MCF 10A (cell line): Measurements from ENCODE around the gene CTDNEP1. TPM values are rescaled to one million over a fixed set of nuclear protein-coding genes. Genes with fewer than 3 reads are reported as not detected.
A peak's percentile ranks its signal among the peaks of the same experiment; 100 is the strongest.

Experiments
- BruUV-seq: library from RNA; stranded (reverse); fragments of 400-500 nt; replicated peaks from 2 replicates; lab custom pipeline; 2021; lab: Mats Ljungman, UMichigan
- CTCF ChIA-PET: fragments of 300-600 bp; sonication (Branson Sonifier 250); formaldehyde crosslinking; extraction: SDS; loops from one replicate; lab custom pipeline; 2021; ENCODE audit warnings: antibody characterized with exemption, inconsistent platforms; lab: Yijun Ruan, JAX
- POLR2A ChIA-PET: fragments of 300-600, 350-650 bp; sonication (Branson Sonifier 250); formaldehyde crosslinking; extraction: SDS; loops from one replicate; lab custom pipeline; 2020; ENCODE audit warnings: antibody characterized with exemption, inconsistent platforms; lab: Yijun Ruan, JAX
- DNase-seq: peaks from one replicate; pipeline ENCODE4 v3.0.0-alpha.2; 2018; ENCODE audit not compliant: unreplicated experiment
- H3K27ac Mint-ChIP-seq: one replicate; pipeline ENCODE4 v1.8.0; 2022; ENCODE audit warnings: mild to moderate bottlenecking, low read depth, mixed read lengths; ENCODE audit not compliant: unreplicated experiment
- H3K27me3 Mint-ChIP-seq: one replicate; pipeline ENCODE4 v1.8.0; 2022; ENCODE audit warnings: mixed read lengths; ENCODE audit not compliant: insufficient read depth, unreplicated experiment
- H3K36me3 Mint-ChIP-seq: one replicate; pipeline ENCODE4 v1.8.0; 2022; ENCODE audit warnings: mild to moderate bottlenecking, moderate library complexity, mixed read lengths; ENCODE audit not compliant: insufficient read depth, unreplicated experiment
- H3K4me1 Mint-ChIP-seq: one replicate; pipeline ENCODE4 v1.8.0; 2022; ENCODE audit warnings: mixed read lengths; ENCODE audit not compliant: insufficient read depth, unreplicated experiment
- H3K4me3 Mint-ChIP-seq: one replicate; pipeline ENCODE4 v1.8.0; 2022; ENCODE audit warnings: mild to moderate bottlenecking, moderate library complexity, mixed read lengths; ENCODE audit not compliant: unreplicated experiment
- H3K9me3 Mint-ChIP-seq: one replicate; pipeline ENCODE4 v1.8.0; 2022; ENCODE audit warnings: mixed read lengths; ENCODE audit not compliant: unreplicated experiment
- CTCF ChIP-seq: fragments of 200-600 bp; IDR thresholded peaks from one replicate; pipeline ENCODE4 v1.8.0; 2022; ENCODE audit warnings: antibody characterized with exemption, mild to moderate bottlenecking; ENCODE audit not compliant: unreplicated experiment
- intact Hi-C: fragments of 100-400 bp; cut with micrococcal nuclease; formaldehyde crosslinking; loops from 2 replicates; pipeline ENCODE4 v1.14.1; 2022
- microRNA-seq: library from miRNA; unstranded; fragments of <30 nt; microRNA quantifications from one replicate; pipeline ENCODE4 v1.2.0, GENCODE V29; 2022
- total RNA-seq: library from RNA; stranded (reverse); gene quantifications from 2 replicates; pipeline ENCODE4 v1.2.3, GENCODE V29; 2022

CTDNEP1 gene
- total RNA-seq, 1 experiment from 2014 or later: 148 TPM

DNA sequence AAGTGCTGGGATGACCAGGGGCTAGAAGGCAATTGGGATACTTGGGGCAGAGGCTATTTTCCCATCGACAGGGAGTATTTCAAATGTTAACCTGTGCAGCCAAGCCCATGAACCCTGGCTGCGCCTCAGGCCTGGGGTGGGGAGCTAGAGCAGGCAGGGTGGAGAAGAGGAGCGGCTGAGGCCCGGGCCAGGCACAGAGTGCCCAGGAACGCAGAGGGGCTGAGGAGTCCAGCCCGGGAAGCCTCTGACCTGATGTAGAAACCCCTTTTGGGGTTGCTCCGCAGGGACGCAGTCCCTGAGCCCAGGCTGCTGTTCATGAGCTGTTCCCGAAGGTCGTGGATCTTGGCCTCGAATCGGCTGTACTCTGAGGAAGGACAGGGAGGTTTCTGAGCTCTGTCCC, 55.6 kb downstream of the CTDNEP1 start:
- CTCF ChIA-PET: interaction anchor here (1.2 to 1.9 kb wide), 2 partner anchors 19 to 58 kb away, joined by 5 to 8 read pairs; no protein-coding TSS in a partner anchor
- Mint-ChIP-seq H3K4me3 (no peak overlapping the region), H3K27me3 (no peaks in the 10 kb centered on the region), H3K4me1 (no peaks in the 10 kb centered on the region), H3K36me3 (peaks cover 24% of the 10 kb centered on the region), H3K27ac (no peak overlapping the region), H3K9me3 (no peaks in the 10 kb centered on the region)
- no TSS peak for BruUV-seq
- TF ChIP-seq CTCF: no peak
- DNase-seq: no peak
- intact Hi-C loops: no loop called here
- POLR2A ChIA-PET: no interaction called here

Small RNA genes lying within 50 kb of the gene (microRNA-seq; reads per million reads assigned to microRNA genes)
- 1,631 reads per million, percentile 89 among the genes with 10 or more reads in this experiment for gene MIR324

Other genes with a start within 250 kb of the CTDNEP1 start
- gene RNASEK, start 239.1 kb downstream of the CTDNEP1 start, total RNA-seq: 155 and 209 TPM in 2 replicates
- not detected in 2 replicates for gene BCL6B, start 228.7 kb downstream of the CTDNEP1 start, total RNA-seq
- gene SLC16A13, start 215.7 kb downstream of the CTDNEP1 start, total RNA-seq: 7.5 and 11.1 TPM in 2 replicates
- not detected in 2 replicates for gene SLC16A11, start 207.6 kb downstream of the CTDNEP1 start, total RNA-seq
- not detected in 2 replicates for gene CLEC10A, start 171.5 kb downstream of the CTDNEP1 start, total RNA-seq
- not detected in 2 replicates for gene ASGR2, start 136.9 kb downstream of the CTDNEP1 start, total RNA-seq
- 0.37 and 0.59 TPM in 2 replicates for gene ASGR1, start 72.4 kb downstream of the CTDNEP1 start, total RNA-seq
- gene DLG4, start 31.9 kb downstream of the CTDNEP1 start, total RNA-seq: 7.6 TPM in 2 replicates
- gene ACADVL, start 31.8 kb downstream of the CTDNEP1 start, total RNA-seq: 387 and 413 TPM in 2 replicates
- 34.9 and 37.4 TPM in 2 replicates for gene DVL2, start 17.2 kb downstream of the CTDNEP1 start, total RNA-seq
- 41.8 and 47.1 TPM in 2 replicates for gene PHF23, start 12.3 kb downstream of the CTDNEP1 start, total RNA-seq
- gene GABARAP, start 9.3 kb downstream of the CTDNEP1 start, total RNA-seq: 226 and 294 TPM in 2 replicates
- 81.0 and 91.3 TPM in 2 replicates for gene ELP5, start 481 bp upstream of the CTDNEP1 start, total RNA-seq
- 20.8 and 23.9 TPM in 2 replicates for gene CLDN7, start 10.7 kb upstream of the CTDNEP1 start, total RNA-seq
- not detected in 2 replicates for gene SLC2A4, start 30.0 kb upstream of the CTDNEP1 start, total RNA-seq
- 0.40 and 0.44 TPM in 2 replicates for gene YBX2, start 42.9 kb upstream of the CTDNEP1 start, total RNA-seq
- gene EIF5A, start 55.9 kb upstream of the CTDNEP1 start, total RNA-seq: 1,142 and 1,190 TPM in 2 replicates
- 29.4 and 49.8 TPM in 2 replicates for gene GPS2, start 63.6 kb upstream of the CTDNEP1 start, total RNA-seq
- 36.9 and 39.3 TPM in 2 replicates for gene NEURL4, start 77.6 kb upstream of the CTDNEP1 start, total RNA-seq
- gene ACAP1, start 84.8 kb upstream of the CTDNEP1 start, total RNA-seq: 4.4 and 4.9 TPM in 2 replicates
- gene KCTD11, start 100.4 kb upstream of the CTDNEP1 start, total RNA-seq: 9.2 and 10.1 TPM in 2 replicates
- not detected in 2 replicates for gene TMEM95, start 103.4 kb upstream of the CTDNEP1 start, total RNA-seq
- 6.4 and 8.0 TPM in 2 replicates for gene TNK1, start 129.4 kb upstream of the CTDNEP1 start, total RNA-seq
- gene PLSCR3, start 142.8 kb upstream of the CTDNEP1 start, total RNA-seq: 53.8 and 59.0 TPM in 2 replicates
- 35.2 and 42.9 TPM in 2 replicates for gene TMEM256, start 152.4 kb upstream of the CTDNEP1 start, total RNA-seq
- 6.7 and 9.0 TPM in 2 replicates for gene NLGN2, start 156.1 kb upstream of the CTDNEP1 start, total RNA-seq
- not detected in 2 replicates for gene SPEM1, start 168.6 kb upstream of the CTDNEP1 start, total RNA-seq
- not detected in 2 replicates for gene SPEM2, start 173.9 kb upstream of the CTDNEP1 start, total RNA-seq
- gene SPEM3, start 177.1 kb upstream of the CTDNEP1 start, total RNA-seq: not detected in 2 replicates
- 6.1 and 6.3 TPM in 2 replicates for gene TMEM102, start 183.7 kb upstream of the CTDNEP1 start, total RNA-seq
- 0.84 and 2.1 TPM in 2 replicates for gene FGF11, start 187.8 kb upstream of the CTDNEP1 start, total RNA-seq
- 3.3 and 7.8 TPM in 2 replicates for gene CHRNB1, start 193.3 kb upstream of the CTDNEP1 start, total RNA-seq
- 26.3 and 29.1 TPM in 2 replicates for gene ZBTB4, start 227.9 kb upstream of the CTDNEP1 start, total RNA-seq
- not detected in 2 replicates for gene SLC35G6, start 229.7 kb upstream of the CTDNEP1 start, total RNA-seq
- gene POLR2A, start 232.6 kb upstream of the CTDNEP1 start, total RNA-seq: 89.6 and 107 TPM in 2 replicates